Esophagus mucosa (tissue), 1 donor: ENCODE data around the gene PWWP2B. TPM values are rescaled to one million over a fixed set of nuclear protein-coding genes. Genes with fewer than 3 reads are reported as not detected.
A peak's percentile ranks its signal among the peaks of the same experiment; 100 is the strongest.

Source experiments
- ATAC-seq: fragments of 200-7000 bp; cut with Tn5 transposase; one replicate; pipeline ENCODE4 v1.9.1; 2020
- total RNA-seq: library from RNA; stranded (reverse); gene quantifications from one replicate; pipeline ENCODE4 v1.2.4, GENCODE V29; 2023
- donor health status: DM: yes; HTN: yes; CAD: no.

Gene PWWP2B
- total RNA-seq, 1 donor from 2014 or later = 14.6 TPM

DNA sequence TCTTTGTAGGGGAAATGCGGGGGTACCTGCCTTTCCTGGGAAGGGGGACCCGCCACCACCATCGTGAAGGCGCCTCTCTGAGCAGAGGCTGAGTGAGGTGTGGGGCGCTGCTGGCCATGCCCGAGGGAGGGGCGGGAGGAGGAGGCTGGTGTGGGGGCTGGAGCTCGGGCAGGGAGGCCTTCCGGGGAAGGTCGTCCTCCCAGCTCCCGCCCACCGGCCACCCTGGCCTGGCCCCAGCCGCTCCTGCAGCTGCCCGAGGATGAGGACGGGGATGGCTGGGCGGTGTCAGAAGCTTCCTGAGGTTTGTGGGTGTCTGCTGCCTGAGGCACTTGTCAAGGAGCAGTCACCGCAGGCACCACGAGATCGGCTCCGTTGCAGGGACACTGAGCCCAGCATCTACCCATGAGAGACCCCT lies 11.4 kb downstream of the PWWP2B start:
- peak; percentile 33 for ATAC-seq

DNA sequence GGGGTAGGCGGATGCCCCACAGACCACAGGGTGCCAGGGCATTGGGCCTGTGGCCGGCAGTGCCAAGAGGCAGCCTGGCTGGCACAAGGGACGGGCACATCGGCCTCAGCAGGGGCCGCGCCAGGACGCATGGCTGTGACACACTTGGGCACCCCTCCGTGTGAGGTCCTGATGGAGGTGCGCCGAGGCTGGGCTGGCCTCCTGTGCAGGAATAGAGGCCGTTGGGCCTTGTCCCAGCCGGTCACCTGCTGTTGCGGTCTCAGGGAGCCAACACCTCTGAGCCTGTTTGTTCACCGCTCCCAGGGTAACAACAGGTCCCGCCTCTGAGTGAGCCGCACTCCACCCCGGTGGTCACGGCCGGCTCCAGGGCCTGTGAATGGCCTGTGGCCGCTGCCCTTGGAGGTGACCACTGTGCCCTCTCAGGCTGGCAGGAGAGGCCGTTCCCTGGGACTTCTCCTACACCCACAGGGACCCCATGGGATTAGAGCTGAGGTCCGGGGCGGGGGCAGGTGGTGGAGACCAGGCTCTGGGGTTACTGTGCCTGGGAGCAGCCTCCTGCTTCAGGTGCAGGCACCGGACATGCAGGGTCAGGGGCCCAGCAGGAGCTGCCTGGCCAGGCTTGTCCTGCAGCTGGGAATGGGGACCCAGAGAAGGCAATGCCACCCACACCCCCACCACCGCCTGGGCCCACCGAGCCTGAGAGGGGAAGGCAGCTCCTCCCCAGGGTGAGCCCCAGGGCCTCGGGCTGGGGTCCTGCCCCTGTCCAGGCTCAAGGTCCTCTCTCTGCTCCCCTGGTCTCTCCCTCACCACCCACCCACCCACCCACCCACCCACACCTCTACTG lies 12.0 kb downstream of the PWWP2B start:
- ATAC-seq = no peak

GRCh38 chr10:132409667-132410028 lies 12.6 kb downstream of the PWWP2B start:
- ATAC-seq = no peak

- ATAC-seq = no peak
Observed at GRCh38 chr10:132410056-132410778, 13.2 kb downstream of the PWWP2B start.

DNA sequence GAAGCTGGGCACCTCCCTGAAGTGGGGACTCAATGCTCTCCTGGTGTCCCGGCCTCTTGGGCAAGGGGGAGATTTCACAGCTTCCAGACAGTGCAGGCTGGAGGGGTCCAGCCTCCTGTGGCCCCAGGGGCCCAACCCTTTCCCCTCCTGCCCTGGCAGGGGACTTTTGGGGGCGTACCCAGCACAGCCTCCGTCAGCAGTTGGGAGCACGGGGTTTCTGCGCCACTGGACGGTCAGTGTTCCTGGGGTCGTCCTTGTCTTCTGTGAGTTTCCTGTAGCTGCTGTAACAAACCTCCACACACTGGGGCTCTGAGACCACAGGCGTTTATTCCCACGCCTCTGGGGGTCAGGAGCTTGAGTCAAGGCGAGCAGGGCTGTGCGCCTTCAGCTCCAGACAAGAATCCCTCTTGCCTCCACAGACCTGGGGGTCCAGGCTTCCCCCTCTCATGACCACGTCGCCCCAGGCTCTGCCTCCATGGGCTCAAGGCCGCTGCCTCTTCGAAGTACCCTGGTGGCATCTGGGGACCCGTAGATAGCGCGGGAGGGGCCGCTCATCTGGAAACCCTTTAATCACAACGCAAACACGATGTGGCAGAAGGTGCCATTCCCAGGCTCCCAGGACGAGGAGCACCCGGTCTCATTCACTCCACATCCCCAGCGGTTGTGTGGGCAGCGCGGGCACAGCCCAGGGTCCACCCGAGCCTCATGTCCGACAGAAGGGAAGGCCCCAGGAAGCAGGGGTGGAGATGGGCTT lies 14.0 kb downstream of the PWWP2B start:
- ATAC-seq = no peak

DNA sequence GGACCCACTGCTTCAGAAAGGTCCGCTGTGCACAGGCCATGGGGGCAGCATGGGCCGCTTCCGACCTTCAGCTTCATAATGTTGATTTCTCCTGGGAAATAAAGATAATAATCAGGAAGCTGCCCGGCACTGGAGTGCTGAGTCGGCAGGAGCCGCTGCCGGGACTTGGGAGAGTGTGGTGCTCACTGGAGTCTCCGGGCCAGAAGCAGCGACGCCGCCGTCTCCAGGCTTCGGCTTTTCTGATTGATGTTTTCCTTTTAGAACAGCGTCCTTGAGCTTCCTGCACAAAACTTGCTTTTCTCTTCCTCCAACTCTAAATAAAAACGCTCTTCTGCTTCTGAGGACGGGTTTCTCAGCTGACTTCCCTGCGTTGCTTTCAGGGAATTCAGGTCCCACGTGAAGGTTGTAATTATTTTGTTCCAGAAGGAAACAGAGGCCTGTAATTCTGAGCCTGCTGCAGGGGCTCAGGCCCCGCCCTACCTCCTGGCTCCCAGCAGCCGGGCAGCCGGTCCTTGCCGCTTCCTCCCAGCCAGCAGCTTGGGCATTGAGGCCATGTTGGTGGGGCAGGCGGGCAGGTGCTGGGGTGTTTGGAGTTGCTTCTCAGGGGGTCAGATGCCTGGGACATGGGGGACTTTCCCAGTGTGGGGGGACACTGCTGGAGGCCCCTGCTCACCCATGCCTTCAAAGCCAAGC lies 14.7 kb downstream of the PWWP2B start:
- ATAC-seq = no peak

GRCh38 chr10:132412316-132413192 lies 15.6 kb downstream of the PWWP2B start:
- ATAC-seq = no peak

DNA sequence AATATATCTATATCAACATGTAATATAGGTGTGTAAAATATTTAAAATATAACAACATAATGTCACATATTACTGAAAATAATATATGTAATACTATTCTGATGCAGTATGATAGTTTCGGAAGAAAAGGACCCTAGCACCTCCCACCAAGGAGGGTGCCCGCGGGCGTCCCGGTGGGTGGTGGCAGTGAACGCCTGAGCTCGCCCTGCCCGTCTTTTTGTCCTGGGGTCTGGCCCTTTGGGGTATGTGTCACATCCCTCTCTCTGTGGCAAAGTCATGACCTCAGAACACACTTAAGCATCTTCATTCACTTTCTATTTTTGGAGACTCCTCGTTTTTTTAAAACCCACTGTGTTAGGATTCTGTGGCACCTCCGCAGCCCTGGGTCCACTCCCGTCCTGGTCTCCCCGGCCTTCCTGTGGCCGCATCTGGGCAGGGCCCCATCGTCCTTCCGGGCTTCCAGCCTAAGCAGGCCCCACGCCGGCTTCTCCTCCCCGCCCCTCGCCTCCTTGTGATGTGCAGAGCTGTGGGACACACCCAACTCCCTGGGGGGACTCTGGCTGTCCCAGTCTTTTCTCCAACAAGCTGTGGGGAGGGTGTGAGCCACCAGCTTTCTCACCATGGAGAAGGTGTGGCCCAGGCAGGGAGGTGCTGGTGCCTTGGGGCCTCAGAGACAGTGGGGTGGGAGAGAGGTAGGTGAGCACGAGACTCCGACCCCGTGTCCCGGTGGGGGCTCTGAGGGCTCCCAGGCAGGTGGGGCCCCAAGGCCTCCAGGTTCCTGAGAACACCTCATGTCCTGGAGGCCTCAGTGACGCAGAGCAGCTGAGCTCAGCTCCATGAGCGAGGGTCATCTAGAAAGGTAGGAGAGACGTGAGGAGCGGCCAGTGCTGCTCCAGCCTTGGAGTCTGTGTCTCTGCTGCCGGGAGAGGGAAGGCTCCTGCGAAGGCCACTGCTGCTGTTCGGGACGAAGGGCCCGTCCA lies 16.5 kb downstream of the PWWP2B start:
- ATAC-seq = peak; percentile 58

DNA sequence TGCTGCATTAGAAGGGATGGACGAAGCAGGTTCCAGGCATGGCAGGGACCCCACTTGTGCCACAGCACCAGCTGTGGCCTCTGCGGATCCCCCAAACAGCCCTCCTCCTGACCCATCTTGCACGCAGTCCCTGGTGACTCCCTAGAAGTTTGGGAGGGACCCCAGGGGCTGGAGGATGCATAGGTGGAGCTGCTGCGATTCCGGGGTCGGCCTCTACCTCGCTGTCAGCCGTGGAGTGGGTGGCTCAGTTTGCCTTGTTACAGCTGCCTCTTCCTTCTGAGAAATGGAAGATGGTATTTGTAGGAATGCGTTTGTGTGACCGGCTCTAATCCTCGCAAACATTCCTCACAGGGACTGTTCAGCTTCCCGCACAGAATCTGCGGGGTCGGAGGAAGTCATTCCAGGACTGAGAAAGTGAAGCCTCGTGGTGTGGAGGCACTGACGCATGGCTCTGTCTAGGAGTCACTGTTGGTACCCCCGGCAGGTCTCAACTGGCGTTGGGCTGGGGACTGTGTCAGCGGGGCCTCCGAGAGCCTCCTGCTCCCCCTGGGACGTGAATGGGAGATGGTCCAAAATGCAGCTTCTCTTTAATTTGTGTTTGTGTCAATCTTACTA lies 17.5 kb downstream of the PWWP2B start:
- ATAC-seq = no peak

DNA sequence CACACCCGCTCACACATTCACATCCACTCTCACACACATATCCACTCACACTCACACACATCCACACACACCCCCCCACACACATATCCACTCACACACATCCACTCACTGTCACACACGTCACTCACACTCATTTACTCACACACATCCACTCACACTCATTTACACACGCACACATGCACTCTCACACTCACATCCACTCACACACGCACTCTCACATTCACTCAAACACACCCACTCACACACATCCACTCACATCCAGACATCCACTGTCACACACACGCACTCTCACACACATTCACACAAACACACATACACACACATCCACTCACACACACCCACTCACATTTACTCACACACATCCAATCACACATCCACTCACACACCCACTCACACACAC lies 18.3 kb downstream of the PWWP2B start:
- no peak for ATAC-seq

DNA sequence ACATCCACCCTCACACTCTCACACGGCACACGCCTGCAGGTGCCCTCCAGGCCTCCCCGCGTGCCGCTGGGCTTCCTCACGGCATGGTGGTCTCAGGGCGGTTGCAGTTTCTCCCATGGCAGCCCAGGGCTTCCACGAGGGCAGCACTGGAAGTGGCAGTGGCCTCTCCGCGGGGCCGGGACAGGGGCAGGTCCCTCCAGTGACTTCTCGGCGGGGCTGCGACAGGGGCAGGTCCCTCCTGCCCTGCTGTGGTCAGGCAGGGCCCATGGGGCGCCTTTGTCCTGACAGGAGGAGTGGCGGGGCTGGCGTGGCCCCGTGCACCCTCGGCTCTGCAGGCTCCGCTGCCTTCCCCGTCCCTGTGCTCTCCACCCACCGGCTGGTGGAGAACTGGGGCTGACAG lies 19.0 kb downstream of the PWWP2B start:
- no peak for ATAC-seq

DNA sequence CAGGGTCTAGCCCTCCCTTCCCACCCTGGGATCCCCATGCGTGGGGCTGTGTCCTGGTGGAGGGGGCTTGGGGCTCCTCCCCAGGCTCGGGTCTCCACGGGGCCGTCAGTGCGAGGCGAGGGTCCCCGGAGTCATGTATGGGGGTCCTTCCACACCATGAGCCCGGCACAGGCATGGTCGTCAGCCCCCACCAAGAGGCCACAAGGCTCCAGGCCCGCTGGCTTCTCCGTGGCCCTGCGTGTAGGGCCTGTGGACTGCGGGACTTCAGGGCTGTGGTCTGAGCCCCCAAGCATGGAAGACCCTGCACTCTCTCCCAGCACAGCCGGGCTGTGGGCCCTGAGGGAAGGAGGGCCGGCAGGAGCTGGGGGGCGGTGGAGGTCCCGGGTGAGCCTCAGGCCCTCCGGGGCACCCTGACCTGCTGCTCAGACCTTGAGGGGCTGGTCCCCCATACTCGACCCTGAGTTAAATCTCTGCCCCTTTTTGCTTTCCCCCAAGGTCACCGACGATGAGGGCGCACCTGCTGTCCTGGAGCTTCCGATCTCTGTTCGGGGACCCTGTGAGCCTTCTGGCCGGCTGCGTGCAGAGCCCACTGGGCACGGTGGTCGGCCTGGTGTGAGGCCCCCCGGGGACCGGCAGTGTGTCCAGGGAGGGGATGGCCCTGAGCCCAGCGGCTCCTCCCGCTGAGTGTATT lies 19.7 kb downstream of the PWWP2B start:
- no peak for ATAC-seq

- ATAC-seq = no peak
Observed at GRCh38 chr10:132417257-132417910, 20.4 kb downstream of the PWWP2B start.

DNA sequence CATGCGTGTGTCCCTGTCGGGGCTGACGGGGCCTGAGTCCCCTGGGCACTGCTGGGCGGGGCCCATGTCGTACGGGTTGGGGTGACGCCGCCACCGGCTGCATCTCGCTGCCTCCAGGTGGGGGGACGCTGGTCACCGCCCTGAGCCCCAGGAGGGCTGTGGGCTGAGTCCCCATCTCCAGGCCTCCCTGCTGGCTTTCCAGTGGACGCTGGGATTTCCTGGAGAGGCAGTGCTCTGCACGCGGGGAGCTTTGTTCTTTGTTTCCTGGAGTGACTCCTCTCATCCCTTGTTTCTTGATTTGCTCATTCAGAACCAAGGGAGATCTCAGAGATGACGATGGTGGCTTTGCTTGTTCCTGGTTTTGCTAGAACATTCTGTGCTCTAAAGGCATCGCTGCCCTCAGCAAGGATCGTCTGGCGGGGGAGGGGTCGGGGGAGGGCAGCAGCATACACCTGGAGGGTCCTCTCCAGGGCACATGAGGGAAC lies 21.0 kb downstream of the PWWP2B start:
- ATAC-seq = peak; percentile 12

DNA sequence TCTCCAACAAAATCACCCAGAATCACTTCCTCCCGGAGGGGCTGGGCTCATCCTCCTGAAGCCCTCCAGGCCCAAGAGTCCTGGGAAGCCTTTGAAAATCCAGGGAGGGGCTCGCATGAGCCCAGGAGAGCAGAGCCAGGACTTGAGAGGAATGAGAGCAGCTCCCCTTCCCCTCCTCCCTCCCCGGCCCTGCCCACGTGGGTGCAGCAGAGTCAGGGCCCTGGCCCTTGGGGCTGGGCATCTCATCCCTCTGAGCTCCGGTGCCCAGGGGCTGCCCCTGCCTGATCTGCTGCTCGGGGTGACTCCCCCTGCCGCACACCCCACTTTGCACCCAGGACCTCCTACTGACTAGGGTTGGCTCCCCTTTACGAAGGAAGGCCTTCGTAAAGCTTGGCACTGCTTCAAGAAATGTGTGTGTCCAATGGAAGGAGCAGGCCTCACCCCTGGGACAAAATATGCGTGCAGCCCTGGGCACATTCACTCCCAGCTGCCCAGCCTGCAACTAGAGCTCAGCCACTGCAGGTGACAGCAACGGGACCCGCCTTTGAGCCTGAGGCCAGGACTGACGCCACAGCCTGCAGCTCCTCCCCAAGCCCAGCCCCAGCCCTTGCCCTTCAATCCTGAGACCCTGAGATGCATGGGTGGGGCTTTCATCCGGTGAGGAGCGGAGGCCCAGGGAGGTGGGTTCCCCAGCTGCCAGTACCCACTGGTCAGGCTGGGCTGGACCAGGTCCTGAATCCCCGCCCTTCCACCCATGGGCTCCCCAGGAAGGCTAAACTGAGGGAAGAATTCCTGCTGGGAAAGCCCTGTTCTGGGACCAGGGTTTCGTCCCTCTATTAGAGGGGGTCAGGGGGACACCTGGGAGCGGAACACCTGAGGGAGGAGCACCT lies 21.8 kb downstream of the PWWP2B start:
- peak; percentile 81 for ATAC-seq

DNA sequence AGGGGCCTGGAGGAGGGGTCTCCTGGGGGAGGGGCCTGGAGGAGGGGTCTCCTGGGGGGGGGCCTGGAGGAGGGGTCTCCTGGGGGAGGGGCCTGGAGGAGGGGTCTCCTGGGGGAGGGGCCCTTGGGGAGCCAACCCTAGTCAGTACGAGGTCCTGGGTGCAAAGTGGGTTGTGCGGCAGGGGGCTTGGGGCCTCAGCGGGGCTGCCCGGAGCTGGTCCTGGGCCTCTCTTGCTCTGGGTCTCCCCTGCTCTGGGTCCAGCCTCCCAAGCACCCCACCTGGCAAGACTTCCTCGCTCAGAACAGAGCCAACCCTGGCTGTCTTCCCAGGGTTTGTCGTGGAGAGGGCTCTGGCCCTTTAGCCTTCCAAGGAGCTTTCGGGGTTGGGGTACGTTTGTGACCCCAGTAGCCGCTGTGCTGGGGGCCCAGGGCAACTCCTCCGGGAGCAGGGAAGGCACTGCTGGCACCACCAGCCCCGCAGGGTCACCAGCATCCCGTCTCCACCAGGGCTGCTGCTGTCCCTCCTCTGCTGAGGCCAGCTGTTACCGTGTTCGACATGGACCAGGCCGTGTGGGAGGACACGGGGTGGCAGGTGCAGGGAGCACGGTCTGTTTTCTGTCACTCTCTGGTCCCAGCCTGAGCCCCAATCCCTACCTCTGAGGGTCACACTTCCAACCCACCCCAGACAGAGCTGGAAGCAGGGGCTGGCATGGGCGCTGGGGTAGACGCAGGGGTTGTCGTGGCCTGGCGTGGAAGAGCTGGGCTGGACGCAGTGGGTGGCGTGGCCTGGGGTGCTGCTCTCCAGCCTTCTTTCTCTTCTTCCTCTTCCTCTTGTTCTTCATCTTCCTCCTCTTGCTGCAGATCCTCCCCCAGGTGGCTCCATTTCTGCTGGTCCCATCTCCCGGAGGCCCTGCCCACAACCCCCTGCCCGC lies 22.8 kb downstream of the PWWP2B start:
- no peak for ATAC-seq
